ENCODE measurements around the gene RPL28. TPM values are rescaled to one million over a fixed set of nuclear protein-coding genes. Genes with fewer than 3 reads are reported as not detected.
A peak's percentile ranks its signal among the peaks of the same experiment; 100 is the strongest.

RPL28 gene
- total RNA-seq, result 1,000 to 10,000 TPM; 3,995 to 4,178 TPM
- polyA plus RNA-seq (2013, experiment 1 of 2), result 4,373 TPM
- 4,195 TPM for polyA plus RNA-seq (2013, experiment 2 of 2)
- total RNA-seq, result 179 to 766 (median 356) reads per million in 172 experiments

DNA sequence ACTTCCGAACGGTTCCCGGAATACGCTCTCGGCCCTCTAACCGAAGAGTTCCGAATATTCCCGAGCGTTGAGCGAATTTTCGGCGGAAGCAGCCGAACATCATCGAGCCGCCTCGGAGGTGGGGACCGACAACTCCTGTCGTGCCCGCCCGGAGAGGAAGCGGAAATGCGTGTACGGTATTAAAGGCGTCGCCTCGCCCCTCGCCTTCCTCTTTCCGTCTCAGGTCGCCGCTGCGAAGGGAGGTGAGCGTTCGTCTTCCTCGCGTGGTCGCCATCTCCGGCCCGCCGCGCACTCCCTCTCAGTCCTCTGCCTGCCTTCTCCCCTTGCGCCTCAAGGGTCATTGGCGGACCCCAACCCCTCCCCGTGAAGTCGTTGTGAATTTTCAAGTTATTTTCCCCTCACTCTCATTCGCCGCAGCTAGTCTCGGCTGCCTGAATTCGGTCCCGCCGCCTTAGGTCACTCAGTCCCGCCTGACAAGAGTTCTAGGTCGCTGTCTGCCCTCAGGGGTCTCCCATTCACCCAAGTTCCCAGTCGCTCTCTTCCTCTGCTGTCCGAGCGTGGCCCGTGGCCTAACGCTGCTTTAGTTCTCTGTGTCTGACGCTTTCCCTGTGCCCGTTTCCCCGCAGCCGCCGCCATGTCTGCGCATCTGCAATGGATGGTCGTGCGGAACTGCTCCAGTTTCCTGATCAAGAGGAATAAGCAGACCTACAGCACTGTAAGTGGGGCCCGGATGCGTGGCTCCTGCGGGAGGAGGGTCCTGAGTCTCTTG lies at the start of gene RPL28:
TSS of gene RPL28 (plus strand) at position 209 of the 769 bp plus-strand sequence. CDS start at position 635, 426 bp downstream.
- Histone ChIP-seq H3K36me3 (ENCODE audit: insufficient read depth, low read length) (peaks cover 42% of the 10 kb centered on the region), H3K4me3 (ENCODE audit: low read length) (peak within 1 kb of the TSS; percentile 99), H3K9me3 (ENCODE audit: control insufficient read depth in 1 of 2, insufficient read depth in 1 of 2, low read length in 2 of 2) (no peaks in the 10 kb centered on the region), H3K27ac (ENCODE audit: low read depth in 1 of 2, low read length in 2 of 2) (peak within 1 kb of the TSS; percentile 72 to 96), H3K4me1 (ENCODE audit: insufficient read depth, low read length) (peaks cover 73% of the 10 kb centered on the region), H3K27me3 (ENCODE audit: control insufficient read depth in 1 of 2, insufficient read depth in 2 of 2, low read length in 2 of 2) (no peaks in the 10 kb centered on the region)
- Mint-ChIP-seq H3K27me3 (no peaks in the 10 kb centered on the region), H3K36me3 (ENCODE audit: low read depth) (peaks cover 57% of the 10 kb centered on the region), H3K9me3 (no peaks in the 10 kb centered on the region), H3K27ac (peak within 1 kb of the TSS; percentile 97), H3K4me3 (peak within 1 kb of the TSS; percentile 100), H3K4me1 (ENCODE audit: low read depth) (peaks cover 82% of the 10 kb centered on the region)
- ATAC-seq (ENCODE audit: poor library complexity), result peak; percentile 78
- peak; percentile 96 to 99 (median 98) for DNase-seq
- ChIA-PET POLR2A (interaction anchor here (1.6 to 5.4 kb wide), 5 partner anchors 14 to 126 kb away, joined by 4 to 45 read pairs (median 10); partner anchors contain the start of genes KMT5C, PPP6R1 and UBE2S), CTCF (no interaction called here)
- TF ChIP-seq, protein P1, sequence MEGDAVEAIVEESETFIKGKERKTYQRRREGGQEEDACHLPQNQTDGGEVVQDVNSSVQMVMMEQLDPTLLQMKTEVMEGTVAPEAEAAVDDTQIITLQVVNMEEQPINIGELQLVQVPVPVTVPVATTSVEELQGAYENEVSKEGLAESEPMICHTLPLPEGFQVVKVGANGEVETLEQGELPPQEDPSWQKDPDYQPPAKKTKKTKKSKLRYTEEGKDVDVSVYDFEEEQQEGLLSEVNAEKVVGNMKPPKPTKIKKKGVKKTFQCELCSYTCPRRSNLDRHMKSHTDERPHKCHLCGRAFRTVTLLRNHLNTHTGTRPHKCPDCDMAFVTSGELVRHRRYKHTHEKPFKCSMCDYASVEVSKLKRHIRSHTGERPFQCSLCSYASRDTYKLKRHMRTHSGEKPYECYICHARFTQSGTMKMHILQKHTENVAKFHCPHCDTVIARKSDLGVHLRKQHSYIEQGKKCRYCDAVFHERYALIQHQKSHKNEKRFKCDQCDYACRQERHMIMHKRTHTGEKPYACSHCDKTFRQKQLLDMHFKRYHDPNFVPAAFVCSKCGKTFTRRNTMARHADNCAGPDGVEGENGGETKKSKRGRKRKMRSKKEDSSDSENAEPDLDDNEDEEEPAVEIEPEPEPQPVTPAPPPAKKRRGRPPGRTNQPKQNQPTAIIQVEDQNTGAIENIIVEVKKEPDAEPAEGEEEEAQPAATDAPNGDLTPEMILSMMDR (IDR thresholded peaks at IDR 0.05), result no peak
- intact Hi-C loops (cut with DNase I, micrococcal nuclease), result loop anchor here (1.0 to 5.0 kb wide), 7 partner anchors 20 to 256 kb away; partner anchors contain the start of genes KMT5C (in 2 of the 2), COX6B2 (in 1 of the 2), ISOC2 (in 1 of the 2) and PPP6R1 (in 1 of the 2)

DNA sequence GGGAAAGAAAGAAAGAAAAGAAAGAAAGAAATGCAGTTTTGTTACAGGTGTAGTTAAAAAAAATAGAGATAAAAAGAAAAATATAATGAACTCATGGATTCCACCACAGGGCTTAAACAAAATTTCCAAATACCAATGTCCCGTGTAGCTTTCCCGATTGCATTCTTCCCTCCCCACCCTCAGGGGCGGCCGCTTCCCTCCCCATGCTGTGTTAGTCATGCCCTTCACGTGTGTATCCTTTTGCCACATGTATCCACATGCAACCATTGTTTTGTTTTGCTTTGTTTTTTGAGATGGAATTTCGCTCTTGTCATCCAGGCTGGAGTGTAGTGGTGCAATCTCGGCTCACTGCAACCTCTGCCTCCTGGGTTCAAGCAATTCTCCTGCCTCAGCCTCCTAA lies 49.6 kb upstream of the RPL28 start:
- peak overlapping the region; percentile 99 for H3K27ac Mint-ChIP-seq
- H3K36me3 Mint-ChIP-seq (ENCODE audit: low read depth), result peaks cover 16% of the 10 kb centered on the region
- intact Hi-C loops (cut with DNase I, micrococcal nuclease), result loop anchor here in 1 of 2 experiments (5.0 kb wide), 1 partner anchor 71 kb away; the partner anchor contains the start of gene UBE2S
- DNase-seq, result no peak
- ChIA-PET POLR2A (no interaction called here), CTCF (interaction anchor here (3.5 kb wide), 1 partner anchor 35 kb away, joined by 21 read pairs; no protein-coding TSS in a partner anchor)
- peaks cover 4 to 6% of the 10 kb centered on the region in 2 experiments for H3K27me3 ChIP-seq (ENCODE audit: control insufficient read depth in 1 of 2, insufficient read depth in 2 of 2, low read length in 2 of 2)
- H3K9me3 Mint-ChIP-seq, result no peaks in the 10 kb centered on the region
- no peak overlapping the region for H3K27ac ChIP-seq (ENCODE audit: low read depth in 1 of 2, low read length in 2 of 2)
- TF ChIP-seq, protein P1 (IDR thresholded peaks at IDR 0.05), result no peak
- ATAC-seq (ENCODE audit: poor library complexity), result no peak
- peaks cover 26% of the 10 kb centered on the region for H3K4me1 ChIP-seq (ENCODE audit: insufficient read depth, low read length)
- no peak overlapping the region for H3K4me3 ChIP-seq (ENCODE audit: low read length)
- H3K9me3 ChIP-seq (ENCODE audit: control insufficient read depth in 1 of 2, insufficient read depth in 1 of 2, low read length in 2 of 2), result no peaks in the 10 kb centered on the region
- no peaks in the 10 kb centered on the region for H3K36me3 ChIP-seq (ENCODE audit: insufficient read depth, low read length)
- H3K4me1 Mint-ChIP-seq (ENCODE audit: low read depth), result peaks cover 21% of the 10 kb centered on the region
- peak overlapping the region; percentile 4 for H3K4me3 Mint-ChIP-seq
- peaks cover 28% of the 10 kb centered on the region for H3K27me3 Mint-ChIP-seq

DNA sequence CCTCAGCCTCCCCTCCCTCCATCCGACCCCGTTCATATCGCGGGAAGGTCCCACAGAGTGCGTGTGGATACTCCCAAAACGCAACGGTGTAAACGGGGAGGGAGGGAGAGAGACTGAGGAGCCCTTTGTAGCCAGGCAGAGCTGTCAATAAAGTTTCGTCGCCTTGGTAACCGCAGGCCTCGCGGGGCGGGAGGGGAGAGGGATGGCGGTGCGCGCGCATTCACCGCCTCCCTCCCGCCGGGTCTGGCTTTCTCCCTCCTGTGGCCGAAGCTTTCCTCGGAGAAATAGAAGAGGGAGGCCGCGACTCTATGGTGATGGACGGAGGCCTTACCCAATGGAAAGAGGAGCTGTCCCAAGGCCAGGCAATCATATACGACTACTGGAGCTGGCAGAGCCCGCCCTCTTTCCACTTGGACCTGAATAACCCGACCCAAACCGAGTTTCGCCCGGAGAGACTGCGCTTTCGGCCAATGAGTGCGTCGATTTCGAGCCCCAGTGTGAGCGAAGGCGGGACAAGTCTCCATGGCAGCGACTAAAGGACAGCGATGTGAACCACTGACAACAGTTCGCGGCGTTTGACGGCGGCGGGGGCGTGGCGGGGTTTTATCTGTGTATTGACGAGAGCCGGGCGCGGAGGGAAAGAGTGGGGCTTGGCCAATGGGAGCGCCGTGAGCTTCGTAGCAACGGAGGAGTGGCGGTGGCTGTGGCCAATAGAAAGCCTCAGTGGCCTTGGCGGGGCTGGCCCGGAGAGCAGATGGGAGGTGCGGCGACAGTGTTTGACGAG lies 46.4 kb upstream of the RPL28 start, which contains the start of gene KMT5C:
TSS of gene KMT5C (plus strand) at position 772 of the 784 bp plus-strand sequence. CDS start 2,061 bp downstream, outside the sequence.
- Histone ChIP-seq H3K27ac (ENCODE audit: low read depth in 1 of 2, low read length in 2 of 2) (peak within 1 kb of the TSS; percentile 91 to 98), H3K4me3 (ENCODE audit: low read length) (peak within 1 kb of the TSS; percentile 71), H3K36me3 (ENCODE audit: insufficient read depth, low read length) (peaks cover 8% of the 10 kb centered on the region), H3K4me1 (ENCODE audit: insufficient read depth, low read length) (peaks cover 32% of the 10 kb centered on the region), H3K9me3 (ENCODE audit: control insufficient read depth in 1 of 2, insufficient read depth in 1 of 2, low read length in 2 of 2) (no peaks in the 10 kb centered on the region), H3K27me3 (ENCODE audit: control insufficient read depth in 1 of 2, insufficient read depth in 2 of 2, low read length in 2 of 2) (peaks cover 3 to 4% of the 10 kb centered on the region in 2 experiments)
- Mint-ChIP-seq H3K36me3 (ENCODE audit: low read depth) (peaks cover 21% of the 10 kb centered on the region), H3K9me3 (no peaks in the 10 kb centered on the region), H3K4me1 (ENCODE audit: low read depth) (peaks cover 21% of the 10 kb centered on the region), H3K27me3 (peaks cover 22% of the 10 kb centered on the region), H3K4me3 (peak within 1 kb of the TSS; percentile 98), H3K27ac (peak within 1 kb of the TSS; percentile 99)
- DNase-seq (peak; percentile 100), ATAC-seq (ENCODE audit: poor library complexity) (peak; percentile 73)
- intact Hi-C loops (cut with DNase I, micrococcal nuclease), result loop anchor here (1.0 to 5.0 kb wide), 7 partner anchors 16 to 260 kb away; partner anchors contain the start of genes RPL28 (in 2 of the 2), COX6B2 (in 1 of the 2), FIZ1 (in 1 of the 2) and PPP6R1 (in 1 of the 2)
- POLR2A ChIA-PET, result interaction anchor here (0.6 to 2.0 kb wide), 35 partner anchors 9 to 891 kb away, joined by 3 to 43 read pairs (median 5); partner anchors contain the start of genes FIZ1, HSPBP1, ISOC2 and NAT14
- CTCF ChIA-PET, result interaction anchor here (0.7 to 3.5 kb wide), 11 partner anchors 13 to 315 kb away, joined by 3 to 21 read pairs (median 3); partner anchors contain the start of gene TMEM238
- TF ChIP-seq, protein P1 (IDR thresholded peaks at IDR 0.05), result peak; percentile 30
